Hepatocyte (in vitro differentiated cells): Measurements from ENCODE around the gene ZFHX2. TPM values are rescaled to one million over a fixed set of nuclear protein-coding genes. Genes with fewer than 3 reads are reported as not detected.

ENCODE experiments used
- DNase-seq: peaks from one replicate; pipeline ENCODE4 v3.0.0-alpha.2; 2016; ENCODE audit warnings: low spot score
- H2AFZ ChIP-seq: fragments of 200-600 bp; sonication (generic); 2 replicates; pipeline ENCODE4 v1.6.0; 2016; ENCODE audit warnings: antibody characterized with exemption, mild to moderate bottlenecking
- H3K27ac ChIP-seq: fragments of 200-600 bp; sonication (generic); 2 replicates; pipeline ENCODE4 v1.5.1; 2016; ENCODE audit warnings: mild to moderate bottlenecking
- H3K27me3 ChIP-seq: fragments of 200-600 bp; sonication (generic); 2 replicates; pipeline ENCODE4 v1.6.1; 2016
- H3K36me3 ChIP-seq: fragments of 200-600 bp; sonication (generic); replicated peaks from 2 replicates; pipeline ENCODE4 v1.5.1; 2016; ENCODE audit warnings: low read depth; ENCODE audit not compliant: insufficient read depth
- H3K4me1 ChIP-seq: fragments of 200-600 bp; sonication (generic); 2 replicates; pipeline ENCODE4 v1.5.1; 2016; ENCODE audit warnings: mild to moderate bottlenecking, moderate library complexity; ENCODE audit not compliant: insufficient read depth
- H3K4me2 ChIP-seq: fragments of 200-600 bp; sonication (generic); 2 replicates; pipeline ENCODE4 v1.6.0; 2016
- H3K4me3 ChIP-seq: fragments of 200-600 bp; sonication (generic); 2 replicates; pipeline ENCODE4 v1.5.1; 2016; ENCODE audit warnings: mild to moderate bottlenecking
- H3K79me2 ChIP-seq: fragments of 200-600 bp; sonication (generic); 2 replicates; pipeline ENCODE4 v1.6.0; 2017; ENCODE audit warnings: mild to moderate bottlenecking
- H3K9me2 ChIP-seq: fragments of 200-600 bp; sonication (generic); replicated peaks from 2 replicates; pipeline ENCODE4 v1.6.0; 2017; ENCODE audit warnings: mild to moderate bottlenecking; ENCODE audit not compliant: insufficient read depth
- H3K9me3 ChIP-seq: fragments of 200-600 bp; sonication (generic); 2 replicates; pipeline ENCODE4 v1.5.1; 2016; ENCODE audit warnings: low read depth, mild to moderate bottlenecking
- H4K20me1 ChIP-seq: fragments of 200-600 bp; sonication (generic); 2 replicates; pipeline ENCODE4 v1.6.0; 2016; ENCODE audit warnings: mild to moderate bottlenecking; ENCODE audit not compliant: insufficient read depth, poor library complexity, severe bottlenecking
- EZH2 ChIP-seq: fragments of 200-600 bp; sonication (generic); IDR thresholded peaks from 2 replicates; pipeline ENCODE4 v1.6.1; 2016; ENCODE audit warnings: antibody characterized with exemption, mild to moderate bottlenecking, borderline replicate concordance
- EZH2phosphoT487 ChIP-seq: fragments of 200-600 bp; sonication (generic); IDR thresholded peaks from one replicate; pipeline ENCODE4 v1.6.1; 2018; ENCODE audit warnings: antibody characterized with exemption, mild to moderate bottlenecking, low read depth, moderate library complexity; ENCODE audit not compliant: unreplicated experiment, severe bottlenecking
- WGBS: methylation state at CpG from one replicate; pipeline ENCODE4 v1.1.6; 2016; ENCODE audit warnings: low lambda C conversion rate; ENCODE audit errors: missing lambda C conversion rate; 5-methylcytosine and 5-hydroxymethylcytosine counted together
- polyA plus RNA-seq: library from polyadenylated mRNA; unstranded; fragments of >200 nt; fragmentation: Nextera tagmentation; extraction: Ambion mirVana; gene quantifications from 2 replicates; pipeline ENCODE4 v1.2.1, GENCODE V29; 2016
- total RNA-seq: library from RNA; depleted of rRNA; stranded (reverse); fragments of >200 nt; gene quantifications from 2 replicates; pipeline ENCODE4 v1.2.3, GENCODE V29; 2014
- TF ChIP-seq, protein P1 (sequence below): fragments of 200-600 bp; sonication (generic); IDR thresholded peaks from 2 replicates; pipeline ENCODE4 v1.5.1; 2016; ENCODE audit warnings: antibody characterized with exemption, mild to moderate bottlenecking; ENCODE audit not compliant: poor library complexity

Gene ZFHX2
- total and polyA plus RNA-seq, 2 experiments from 2014 or later = 1.4 to 1.5 TPM

GRCh38 chr14:23485326-23485725 is 66.2 kb downstream of the ZFHX2 start:
- 89% methylated on average over 4 of the region's 4 CpGs for WGBS
- TF ChIP-seq EZH2 (no peak), EZH2phosphoT487 (no peak)
- TF ChIP-seq, protein P1, sequence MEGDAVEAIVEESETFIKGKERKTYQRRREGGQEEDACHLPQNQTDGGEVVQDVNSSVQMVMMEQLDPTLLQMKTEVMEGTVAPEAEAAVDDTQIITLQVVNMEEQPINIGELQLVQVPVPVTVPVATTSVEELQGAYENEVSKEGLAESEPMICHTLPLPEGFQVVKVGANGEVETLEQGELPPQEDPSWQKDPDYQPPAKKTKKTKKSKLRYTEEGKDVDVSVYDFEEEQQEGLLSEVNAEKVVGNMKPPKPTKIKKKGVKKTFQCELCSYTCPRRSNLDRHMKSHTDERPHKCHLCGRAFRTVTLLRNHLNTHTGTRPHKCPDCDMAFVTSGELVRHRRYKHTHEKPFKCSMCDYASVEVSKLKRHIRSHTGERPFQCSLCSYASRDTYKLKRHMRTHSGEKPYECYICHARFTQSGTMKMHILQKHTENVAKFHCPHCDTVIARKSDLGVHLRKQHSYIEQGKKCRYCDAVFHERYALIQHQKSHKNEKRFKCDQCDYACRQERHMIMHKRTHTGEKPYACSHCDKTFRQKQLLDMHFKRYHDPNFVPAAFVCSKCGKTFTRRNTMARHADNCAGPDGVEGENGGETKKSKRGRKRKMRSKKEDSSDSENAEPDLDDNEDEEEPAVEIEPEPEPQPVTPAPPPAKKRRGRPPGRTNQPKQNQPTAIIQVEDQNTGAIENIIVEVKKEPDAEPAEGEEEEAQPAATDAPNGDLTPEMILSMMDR = no peak
- Histone ChIP-seq H4K20me1 (no peaks in the 10 kb centered on the region), H3K4me1 (no peaks in the 10 kb centered on the region), H3K4me2 (no peak overlapping the region), H3K4me3 (no peak overlapping the region), H3K9me3 (no peaks in the 10 kb centered on the region), H2AFZ (no peak overlapping the region), H3K36me3 (no peaks in the 10 kb centered on the region), H3K79me2 (no peaks in the 10 kb centered on the region), H3K27ac (no peak overlapping the region), H3K27me3 (no peaks in the 10 kb centered on the region), H3K9me2 (no peaks in the 10 kb centered on the region)
- DNase-seq = no peak

DNA sequence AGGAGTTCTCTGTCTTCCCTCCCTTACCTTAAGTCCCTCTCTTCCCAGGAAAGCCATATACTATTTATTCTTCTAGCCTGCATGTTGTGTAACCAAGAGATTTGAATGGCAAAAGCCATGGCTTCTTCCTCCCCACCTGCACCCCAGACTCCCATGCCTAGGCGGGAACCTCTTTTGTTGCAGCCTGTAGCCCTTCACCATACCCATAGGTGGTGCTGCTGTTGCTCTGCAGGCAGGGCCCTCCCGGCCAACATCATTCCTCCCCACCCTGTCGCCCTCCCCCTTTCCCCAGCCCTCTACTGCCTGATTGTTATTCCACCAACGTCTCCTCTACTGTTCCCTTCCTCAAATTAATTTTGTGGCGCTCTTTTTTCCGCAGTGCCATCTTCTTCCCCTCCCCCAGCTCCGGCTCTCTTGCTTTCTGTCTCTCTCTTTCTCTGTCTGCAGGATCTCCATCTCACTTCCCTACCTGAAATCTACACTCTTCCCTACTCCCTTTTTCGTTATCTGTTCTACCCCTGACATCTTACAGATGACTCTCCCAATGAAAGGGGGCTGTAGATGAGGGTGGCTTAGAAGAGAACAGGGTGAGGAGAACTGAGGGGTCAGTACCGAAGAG is 68.2 kb downstream of the ZFHX2 start:
- H3K9me2 ChIP-seq = no peaks in the 10 kb centered on the region
- no peaks in the 10 kb centered on the region for H3K36me3 ChIP-seq
- DNase-seq = peak; percentile 30
- TF ChIP-seq, protein P1 = peak; percentile 35
- TF ChIP-seq EZH2phosphoT487 (no peak), EZH2 (no peak)
- 50% methylated on average over 9 of the region's 9 CpGs for WGBS
- H4K20me1 ChIP-seq = no peaks in the 10 kb centered on the region
- peaks cover 5% of the 10 kb centered on the region for H3K4me1 ChIP-seq
- no peaks in the 10 kb centered on the region for H3K27me3 ChIP-seq
- no peaks in the 10 kb centered on the region for H3K9me3 ChIP-seq
- no peak overlapping the region for H2AFZ ChIP-seq
- H3K4me3 ChIP-seq = no peak overlapping the region
- H3K79me2 ChIP-seq = no peaks in the 10 kb centered on the region
- no peak overlapping the region for H3K27ac ChIP-seq
- no peak overlapping the region for H3K4me2 ChIP-seq

DNA sequence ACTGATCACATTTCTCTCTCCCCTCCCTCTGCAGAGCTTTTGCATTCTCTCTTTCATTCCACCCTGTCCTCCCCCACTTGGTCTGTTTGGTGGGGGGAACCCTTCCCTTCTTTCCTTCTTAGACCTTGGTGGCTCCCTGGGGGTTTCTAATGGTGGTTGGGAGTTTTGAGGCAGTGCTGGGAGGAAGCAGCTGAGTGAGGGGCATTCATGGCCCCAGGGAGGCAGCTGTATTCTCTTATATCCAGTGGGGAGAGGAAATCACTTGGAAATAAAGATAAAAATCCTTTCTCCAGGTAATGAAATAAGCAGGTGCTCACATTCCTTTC is 68.8 kb downstream of the ZFHX2 start:
- Histone ChIP-seq H3K4me2 (no peak overlapping the region), H3K27ac (no peak overlapping the region), H3K27me3 (no peaks in the 10 kb centered on the region), H3K79me2 (no peaks in the 10 kb centered on the region), H3K36me3 (no peaks in the 10 kb centered on the region), H3K9me2 (no peaks in the 10 kb centered on the region), H3K4me1 (peaks cover 5% of the 10 kb centered on the region), H4K20me1 (no peaks in the 10 kb centered on the region), H3K9me3 (no peaks in the 10 kb centered on the region), H3K4me3 (no peak overlapping the region), H2AFZ (no peak overlapping the region)
- TF ChIP-seq EZH2phosphoT487 = no peak
- TF ChIP-seq EZH2 = no peak
- TF ChIP-seq, protein P1 = no peak
- no peak for DNase-seq
